Thymus (tissue), 11 donors: ENCODE results near the gene SULT6B1. TPM values are rescaled to one million over a fixed set of nuclear protein-coding genes. Genes with fewer than 3 reads are reported as not detected.
A peak's percentile ranks its signal among the peaks of the same experiment; 100 is the strongest.
"Not testable (repeated sequence)": the region's sequence is repeated elsewhere in the genome, so short reads cannot be mapped to it uniquely, and the experiment has no call there.

Experiments used
- DNase-seq, 9 donors: peaks; one replicate each; pipeline ENCODE4 v3.0.0-alpha.2; 2013; ENCODE audit warnings: low spot score in 9 of 9, low read depth in 6 of 9, missing footprints in 1 of 9
- H3K27ac ChIP-seq, 2 donors: one replicate each; pipeline ENCODE4 v1.5.1; 2013; ENCODE audit warnings: control low read depth in 1 of 2, low read depth in 1 of 2, low read length in 1 of 2, mild to moderate bottlenecking in 1 of 2, moderate library complexity in 1 of 2
- H3K27me3 ChIP-seq, 2 donors: one replicate each; pipeline ENCODE4 v1.5.1; 2013; ENCODE audit warnings: low read length in 1 of 2; ENCODE audit not compliant: control insufficient read depth in 2 of 2, insufficient read depth in 1 of 2
- H3K36me3 ChIP-seq, 2 donors: one replicate each; pipeline ENCODE4 v1.5.1; 2013; ENCODE audit warnings: low read length in 1 of 2, mild to moderate bottlenecking in 1 of 2, moderate library complexity in 1 of 2; ENCODE audit not compliant: control insufficient read depth in 2 of 2, insufficient read depth in 2 of 2
- H3K4me1 ChIP-seq, 2 donors: one replicate each; pipeline ENCODE4 v1.5.1; 2013; ENCODE audit warnings: low read length in 2 of 2; ENCODE audit not compliant: control insufficient read depth in 2 of 2, insufficient read depth in 2 of 2
- H3K4me3 ChIP-seq, 2 donors: one replicate each; pipeline ENCODE4 v1.5.1; 2013; ENCODE audit warnings: low read length in 2 of 2, control low read depth in 1 of 2, mild to moderate bottlenecking in 1 of 2
- H3K9me3 ChIP-seq, 2 donors: one replicate each; pipeline ENCODE4 v1.5.1; 2013; ENCODE audit warnings: low read length in 1 of 2, mild to moderate bottlenecking in 1 of 2; ENCODE audit not compliant: control insufficient read depth in 2 of 2, insufficient read depth in 1 of 2
- WGBS: extraction: QIAGEN DNeasy Blood & Tissue Kit; methylation state at CpG from one replicate; pipeline ENCODE4 v1.1.7; 2013; 5-methylcytosine and 5-hydroxymethylcytosine counted together
- polyA plus RNA-seq: library from polyadenylated mRNA; stranded (reverse); fragments of 200-250 nt; gene quantifications from one replicate; pipeline ENCODE4 v1.2.3, GENCODE V29; 2013
- total RNA-seq: library from RNA; stranded (reverse); fragments of 120-200 nt; gene quantifications from one replicate; pipeline ENCODE4 v1.2.4, GENCODE V29; 2013
- donor health status: healthy.

Gene SULT6B1
- total and polyA plus RNA-seq, 2 donors, result not detected

GRCh38 chr2:37201766-37202165 is 13.3 kb upstream of the SULT6B1 start:
- no peak overlapping the region for H3K4me3 ChIP-seq
- H3K9me3 ChIP-seq, result peaks cover 0 to 5% of the 10 kb centered on the region in 2 donors
- no peak overlapping the region for H3K27ac ChIP-seq
- 34% methylated on average over 1 of the region's 1 CpG for WGBS
- DNase-seq, result peak in 4 of 9 donors; percentile 2 to 36 (median 10)
- H3K27me3 ChIP-seq, result no peaks in the 10 kb centered on the region
- peaks cover 15 to 62% of the 10 kb centered on the region in 2 donors for H3K36me3 ChIP-seq
- H3K4me1 ChIP-seq, result peaks cover 0 to 9% of the 10 kb centered on the region in 2 donors

GRCh38 chr2:37201208-37201607 is 12.7 kb upstream of the SULT6B1 start:
- no peak for DNase-seq
- 92% methylated on average over 1 of the region's 1 CpG for WGBS
- Histone ChIP-seq H3K27me3 (no peaks in the 10 kb centered on the region), H3K27ac (no peak overlapping the region), H3K36me3 (peaks cover 10 to 56% of the 10 kb centered on the region in 2 donors), H3K9me3 (peaks cover 0 to 2% of the 10 kb centered on the region in 2 donors), H3K4me3 (no peak overlapping the region), H3K4me1 (peaks cover 0 to 9% of the 10 kb centered on the region in 2 donors)

- Histone ChIP-seq H3K4me1 (peaks cover 2 to 9% of the 10 kb centered on the region in 2 donors), H3K27me3 (no peaks in the 10 kb centered on the region), H3K36me3 (peaks cover 0 to 32% of the 10 kb centered on the region in 2 donors), H3K4me3 (no peak overlapping the region), H3K27ac (no peak overlapping the region), H3K9me3 (peaks cover 0 to 6% of the 10 kb centered on the region in 2 donors)
- 98% methylated on average over 8 of the region's 8 CpGs for WGBS
- no peak for DNase-seq
Measured at GRCh38 chr2:37198681-37199065, 10.2 kb upstream of the SULT6B1 start.

GRCh38 chr2:37196320-37197195 is 8.1 kb upstream of the SULT6B1 start, which contains the start of gene CEBPZOS:
CEBPZOS (plus strand) TSS chr2:37196496; CDS start chr2:37199705, 3,209 bp downstream.
- Histone ChIP-seq H3K27me3 (peaks cover 0 to 3% of the 10 kb centered on the region in 2 donors), H3K4me3 (peak within 1 kb of the TSS; percentile 78 to 92), H3K4me1 (peaks cover 2 to 9% of the 10 kb centered on the region in 2 donors), H3K36me3 (peaks cover 0 to 16% of the 10 kb centered on the region in 2 donors), H3K9me3 (peaks cover 0 to 6% of the 10 kb centered on the region in 2 donors), H3K27ac (peak within 1 kb of the TSS; percentile 79 to 90)
- under 1% methylated on average over 72 of the region's 72 CpGs for WGBS
- peak; percentile 65 to 89 (median 78) for DNase-seq

- peak overlapping the region; percentile 78 to 92 for H3K4me3 ChIP-seq
- WGBS, result 86% methylated on average over 20 of the region's 20 CpGs
- not testable (repeated sequence) for DNase-seq, H3K27me3 ChIP-seq, H3K4me1 ChIP-seq, H3K9me3 ChIP-seq
- peak overlapping the region; percentile 79 to 90 for H3K27ac ChIP-seq
- peaks cover 0 to 12% of the 10 kb centered on the region in 2 donors for H3K36me3 ChIP-seq
Measured at GRCh38 chr2:37195862-37196319, 7.4 kb upstream of the SULT6B1 start.

- Histone ChIP-seq H3K36me3 (no peaks in the 10 kb centered on the region), H3K9me3 (peaks cover 0 to 6% of the 10 kb centered on the region in 2 donors), H3K4me1 (peaks cover 2 to 7% of the 10 kb centered on the region in 2 donors), H3K4me3 (no peak overlapping the region), H3K27me3 (peaks cover 0 to 3% of the 10 kb centered on the region in 2 donors), H3K27ac (no peak overlapping the region)
- WGBS, result 96% methylated on average over 1 of the region's 1 CpG
- DNase-seq, result no peak
Measured at GRCh38 chr2:37192551-37192950, 4.1 kb upstream of the SULT6B1 start.

- H3K27ac ChIP-seq, result no peak overlapping the region
- no peaks in the 10 kb centered on the region for H3K36me3 ChIP-seq
- peaks cover 0 to 2% of the 10 kb centered on the region in 2 donors for H3K4me1 ChIP-seq
- WGBS, result 94% methylated on average over 6 of the region's 6 CpGs
- H3K9me3 ChIP-seq, result peaks cover 0 to 6% of the 10 kb centered on the region in 2 donors
- no peak overlapping the region for H3K4me3 ChIP-seq
- no peak for DNase-seq
- peaks cover 0 to 3% of the 10 kb centered on the region in 2 donors for H3K27me3 ChIP-seq
Measured at GRCh38 chr2:37191747-37192146, 3.3 kb upstream of the SULT6B1 start.

GRCh38 chr2:37191253-37191652 is 2.8 kb upstream of the SULT6B1 start:
- Histone ChIP-seq H3K4me1 (peaks cover 0 to 2% of the 10 kb centered on the region in 2 donors), H3K27ac (no peak overlapping the region), H3K9me3 (peaks cover 0 to 6% of the 10 kb centered on the region in 2 donors), H3K4me3 (no peak overlapping the region), H3K27me3 (peaks cover 0 to 3% of the 10 kb centered on the region in 2 donors), H3K36me3 (no peaks in the 10 kb centered on the region)
- DNase-seq, result no peak
- WGBS, result 95% methylated on average over 4 of the region's 4 CpGs

GRCh38 chr2:37190290-37190689 is 1.8 kb upstream of the SULT6B1 start:
- no peaks in the 10 kb centered on the region for H3K9me3 ChIP-seq
- no peaks in the 10 kb centered on the region for H3K36me3 ChIP-seq
- peaks cover 0 to 3% of the 10 kb centered on the region in 2 donors for H3K27me3 ChIP-seq
- no peaks in the 10 kb centered on the region for H3K4me1 ChIP-seq
- DNase-seq, result no peak
- H3K4me3 ChIP-seq, result no peak overlapping the region
- WGBS, result 94% methylated on average over 4 of the region's 4 CpGs
- H3K27ac ChIP-seq, result no peak overlapping the region
